ENCODE measurements around the gene C19orf67. TPM values are rescaled to one million over a fixed set of nuclear protein-coding genes. Genes with fewer than 3 reads are reported as not detected.

Gene C19orf67
- total and polyA plus RNA-seq, 2 of the 13 experiments (the other 11 are each of a cell fraction or from before 2014, with no cell fraction given): 0.11 to 0.32 TPM

GRCh38 chr19:14112809-14113385, 27.3 kb upstream of the C19orf67 start (continued):
- TF ChIP-seq AFF4 (CRISPR knock-in tag; IDR thresholded peaks at IDR 0.05) (no peak), FOXM1 (CRISPR knock-in tag; IDR thresholded peaks at IDR 0.05) (no peak), RNF2 (conservative IDR thresholded peaks at IDR 0.05; ENCODE audit: low read depth) (no peak), SMAD1 (CRISPR knock-in tag; IDR thresholded peaks at IDR 0.05; ENCODE audit: borderline replicate concordance, low read depth) (no peak), ZNF558 (CRISPR knock-in tag; IDR thresholded peaks at IDR 0.05; ENCODE audit: borderline replicate concordance) (no peak), ZNF780A (CRISPR knock-in tag; IDR thresholded peaks at IDR 0.05) (no peak), HOXD1 (CRISPR knock-in tag; IDR thresholded peaks at IDR 0.05) (no peak), RBFOX2 (IDR thresholded peaks at IDR 0.05; ENCODE audit: low read depth, low read length) (no peak), ZNF691 (CRISPR knock-in tag; IDR thresholded peaks at IDR 0.05; ENCODE audit: borderline replicate concordance, low read depth) (0 out of 2 replicates have a peak, but pooled peaks have one; percentile 53), ZBTB3 (CRISPR knock-in tag; IDR thresholded peaks at IDR 0.05; ENCODE audit: borderline replicate concordance, low read depth) (no peak), SAP130 (CRISPR knock-in tag; IDR thresholded peaks at IDR 0.05; ENCODE audit: low read depth) (peak; percentile 48), POGK (CRISPR knock-in tag; conservative IDR thresholded peaks at IDR 0.05) (no peak), ELF3 (CRISPR knock-in tag; IDR thresholded peaks at IDR 0.05) (peak; percentile 68), GABPA (IDR thresholded peaks at IDR 0.05; ENCODE audit: low read depth, low read length) (peak; percentile 28; the same call in 1 of the 2 replicates), GABPA (CRISPR knock-in tag; IDR thresholded peaks at IDR 0.05; ENCODE audit: low read depth) (peak; percentile 84)
